Loucy (cell line): ENCODE results near the gene MOSMO.

Experiments
- H2AFZ ChIP-seq: fragments of 200-600 bp; sonication (generic); 2 replicates; pipeline ENCODE4 v1.6.0; 2016; ENCODE audit warnings: antibody characterized with exemption, mild to moderate bottlenecking, low read length, moderate library complexity
- H3F3A ChIP-seq: fragments of 200-600 bp; 2 replicates; pipeline ENCODE4 v1.6.0; 2016; ENCODE audit warnings: antibody characterized with exemption, low read depth, mild to moderate bottlenecking
- H3K27me3 ChIP-seq: fragments of 200-600 bp; sonication (generic); 2 replicates; pipeline ENCODE4 v1.6.1; 2014; ENCODE audit warnings: low read length, mild to moderate bottlenecking; ENCODE audit not compliant: insufficient read depth, poor library complexity, severe bottlenecking
- H3K36me3 ChIP-seq: fragments of 200-600 bp; sonication (generic); 2 replicates; pipeline ENCODE4 v1.6.1; 2016; ENCODE audit warnings: low read length; ENCODE audit not compliant: insufficient read depth
- H3K4me1 ChIP-seq: fragments of 200-600 bp; sonication (generic); 2 replicates; pipeline ENCODE4 v1.5.1; 2014; ENCODE audit warnings: low read length, mild to moderate bottlenecking; ENCODE audit not compliant: insufficient read depth, poor library complexity, severe bottlenecking
- H3K4me2 ChIP-seq: fragments of 200-600 bp; sonication (generic); 2 replicates; pipeline ENCODE4 v1.6.0; 2014; ENCODE audit warnings: antibody characterized with exemption, low read length, low read depth, mild to moderate bottlenecking; ENCODE audit not compliant: poor library complexity, severe bottlenecking
- H3K4me3 ChIP-seq: fragments of 200-600 bp; sonication (generic); 2 replicates; pipeline ENCODE4 v1.5.1; 2014; ENCODE audit warnings: low read length, mild to moderate bottlenecking, mixed read lengths; ENCODE audit not compliant: poor library complexity, severe bottlenecking
- H3K79me2 ChIP-seq: fragments of 200-600 bp; sonication (generic); 2 replicates; pipeline ENCODE4 v1.6.1; 2014; ENCODE audit warnings: low read length; ENCODE audit not compliant: insufficient read depth
- H3K9ac ChIP-seq: fragments of 200-600 bp; sonication (generic); 2 replicates; pipeline ENCODE4 v1.6.0; 2014; ENCODE audit warnings: mild to moderate bottlenecking, low read depth, low read length, moderate library complexity; ENCODE audit not compliant: poor library complexity, severe bottlenecking
- H3K9me2 ChIP-seq: fragments of 200-600 bp; sonication (generic); replicated peaks from 2 replicates; pipeline ENCODE4 v1.6.1; 2016; ENCODE audit warnings: low read depth, low read length, mixed read lengths
- H3K9me3 ChIP-seq: fragments of 200-600 bp; sonication (generic); 2 replicates; pipeline ENCODE4 v1.6.1; 2014; ENCODE audit warnings: mild to moderate bottlenecking, antibody characterized with exemption, low read length, low read depth; ENCODE audit not compliant: insufficient read depth
- H4K20me1 ChIP-seq: fragments of 200-600 bp; sonication (generic); 2 replicates; pipeline ENCODE4 v1.6.0; 2014; ENCODE audit warnings: antibody characterized with exemption, low read length, mild to moderate bottlenecking; ENCODE audit not compliant: insufficient read depth, poor library complexity, severe bottlenecking
- CTCF ChIP-seq: fragments of 200-600 bp; sonication (generic); conservative IDR thresholded peaks from 2 replicates; pipeline ENCODE4 v1.5.1; 2014; ENCODE audit warnings: mild to moderate bottlenecking, antibody characterized with exemption, low read length
- EZH2phosphoT487 ChIP-seq: fragments of 200-600 bp; IDR thresholded peaks from 2 replicates; pipeline ENCODE4 v1.6.1; 2018; ENCODE audit warnings: antibody characterized with exemption, mild to moderate bottlenecking, moderate library complexity, borderline replicate concordance

The MOSMO gene

GRCh38 chr16:21984062-21984461, 23.8 kb upstream of the MOSMO start:
- Histone ChIP-seq H2AFZ (no peak overlapping the region), H3K27me3 (no peaks in the 10 kb centered on the region), H3K4me1 (no peaks in the 10 kb centered on the region), H3K4me2 (no peak overlapping the region), H4K20me1 (no peaks in the 10 kb centered on the region), H3K36me3 (peaks cover 57% of the 10 kb centered on the region), H3K79me2 (no peaks in the 10 kb centered on the region), H3K9ac (no peak overlapping the region), H3K9me2 (no peaks in the 10 kb centered on the region), H3K9me3 (no peaks in the 10 kb centered on the region), H3K4me3 (no peak overlapping the region), H3F3A (no peaks in the 10 kb centered on the region)
- no peak for TF ChIP-seq EZH2phosphoT487
- TF ChIP-seq CTCF = no peak

DNA sequence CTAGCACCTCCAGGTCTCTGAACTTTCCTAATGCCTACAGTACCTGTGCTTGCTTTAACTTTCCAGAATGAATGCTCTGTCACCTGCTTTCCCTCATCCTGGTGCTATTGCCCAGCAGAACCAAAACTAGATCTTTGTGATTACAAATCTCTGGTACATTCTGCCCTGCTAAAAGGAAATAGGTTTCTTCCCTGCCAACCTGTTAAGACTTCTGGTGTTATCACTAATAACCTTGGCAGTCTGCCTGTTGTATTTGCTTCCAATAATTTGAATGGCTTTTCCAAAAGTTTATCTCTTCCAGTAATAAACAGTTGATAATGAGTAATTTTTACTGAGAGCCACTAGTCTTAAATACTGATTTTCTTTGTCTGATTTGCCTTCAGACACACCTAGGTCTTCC, 22.4 kb upstream of the MOSMO start:
- Histone ChIP-seq H3K4me3 (no peak overlapping the region), H3K9me2 (no peaks in the 10 kb centered on the region), H3K9me3 (no peaks in the 10 kb centered on the region), H4K20me1 (no peaks in the 10 kb centered on the region), H3K4me2 (no peak overlapping the region), H3K79me2 (no peaks in the 10 kb centered on the region), H3K4me1 (no peaks in the 10 kb centered on the region), H2AFZ (no peak overlapping the region), H3K27me3 (no peaks in the 10 kb centered on the region), H3K36me3 (peaks cover 42% of the 10 kb centered on the region), H3F3A (no peaks in the 10 kb centered on the region), H3K9ac (no peak overlapping the region)
- TF ChIP-seq CTCF = no peak
- TF ChIP-seq EZH2phosphoT487 = no peak

- Histone ChIP-seq H3K9me3 (no peaks in the 10 kb centered on the region), H3K9ac (no peak overlapping the region), H3K27me3 (no peaks in the 10 kb centered on the region), H3K79me2 (no peaks in the 10 kb centered on the region), H3K36me3 (peaks cover 32% of the 10 kb centered on the region; the same call in 1 of the 2 replicates), H3K4me1 (no peaks in the 10 kb centered on the region), H2AFZ (no peak overlapping the region), H4K20me1 (no peaks in the 10 kb centered on the region), H3K4me2 (no peak overlapping the region), H3F3A (no peaks in the 10 kb centered on the region), H3K4me3 (no peak overlapping the region), H3K9me2 (no peaks in the 10 kb centered on the region)
- TF ChIP-seq EZH2phosphoT487 = no peak
Measured at GRCh38 chr16:21986692-21987246, 21.1 kb upstream of the MOSMO start.

GRCh38 chr16:21987498-21987897, 20.4 kb upstream of the MOSMO start:
- Histone ChIP-seq H2AFZ (no peak overlapping the region), H3K9me2 (no peaks in the 10 kb centered on the region), H3F3A (no peaks in the 10 kb centered on the region), H3K4me2 (no peak overlapping the region), H3K9ac (no peak overlapping the region), H3K4me1 (no peaks in the 10 kb centered on the region), H3K79me2 (no peaks in the 10 kb centered on the region), H3K36me3 (peaks cover 25% of the 10 kb centered on the region; the same call in 1 of the 2 replicates), H4K20me1 (no peaks in the 10 kb centered on the region), H3K27me3 (no peaks in the 10 kb centered on the region), H3K4me3 (no peak overlapping the region), H3K9me3 (no peaks in the 10 kb centered on the region)
- TF ChIP-seq EZH2phosphoT487 (no peak), CTCF (no peak)
